OCI-LY7 (cell line): ENCODE data around the gene KLHL25.

Source experiments
- CTCF ChIP-seq: fragments of 200-600 bp; sonication (generic); conservative IDR thresholded peaks from 2 replicates; pipeline ENCODE4 v1.5.1; 2014; ENCODE audit warnings: mild to moderate bottlenecking, antibody characterized with exemption, low read length, moderate library complexity, mixed read lengths
- EZH2phosphoT487 ChIP-seq: fragments of 200-600 bp; sonication (generic); IDR thresholded peaks from 2 replicates; pipeline ENCODE4 v1.6.1; 2018; ENCODE audit warnings: low read depth, borderline replicate concordance, mild to moderate bottlenecking, mixed run types, antibody characterized with exemption, low read length, moderate library complexity, mixed read lengths

GRCh38 chr15:85757073-85757938 lies 37.4 kb downstream of the KLHL25 start:
- TF ChIP-seq CTCF = no peak
- no peak for TF ChIP-seq EZH2phosphoT487
